Panc1 (cell line): ENCODE measurements around the gene ALDH5A1. TPM values are rescaled to one million over a fixed set of nuclear protein-coding genes. Genes with fewer than 3 reads are reported as not detected.

Source experiments
- ATAC-seq: fragments of 200-7000 bp; cut with Tn5 transposase; 2 replicates; pipeline ENCODE4 v1.9.1; 2020; ENCODE audit warnings: mild to moderate bottlenecking, moderate library complexity
- BruUV-seq: library from RNA; stranded (reverse); fragments of 400-500 nt; replicated peaks from 2 replicates; lab custom pipeline; 2021; lab: Mats Ljungman, UMichigan
- CTCF ChIA-PET: fragments of 300-600 bp; sonication (Branson Sonifier 250); formaldehyde crosslinking; loops from one replicate; lab custom pipeline; 2022; ENCODE audit warnings: antibody characterized with exemption; lab: Charles Lee
- POLR2A ChIA-PET: fragments of 300-600 bp; sonication (Branson Sonifier 250); formaldehyde crosslinking; loops from one replicate; lab custom pipeline; 2022; ENCODE audit warnings: antibody characterized with exemption; lab: Charles Lee
- DNase-seq: peaks from one replicate; pipeline ENCODE4 v3.0.0-alpha.2; 2010; ENCODE audit warnings: low read depth, low spot score
- H3K27ac ChIP-seq: 2 replicates; pipeline ENCODE4 v1.5.1; 2011; ENCODE audit warnings: mild to moderate bottlenecking, low read length, inconsistent platforms
- H3K27me3 ChIP-seq: fragments of 200-500 bp; sonication (Bioruptor generic); 2 replicates; pipeline ENCODE4 v1.6.0; 2014; ENCODE audit warnings: low read length, inconsistent platforms; ENCODE audit not compliant: control insufficient read depth, insufficient read depth
- H3K36me3 ChIP-seq: fragments of 200-500 bp; sonication (Bioruptor generic); 2 replicates; pipeline ENCODE4 v1.5.1; 2014; ENCODE audit warnings: inconsistent platforms, mild to moderate bottlenecking, low read length, moderate library complexity; ENCODE audit not compliant: control insufficient read depth, insufficient read depth
- H3K4me1 ChIP-seq: 2 replicates; pipeline ENCODE4 v1.5.1; 2011; ENCODE audit warnings: inconsistent platforms, mild to moderate bottlenecking, low read length, moderate library complexity; ENCODE audit not compliant: control insufficient read depth, insufficient read depth
- H3K4me3 ChIP-seq, 2 experiments: 2 replicates each; pipeline ENCODE4 v1.5.1; 2011 to 2012; ENCODE audit warnings: low read depth in 2 of 2, low read length in 2 of 2, mild to moderate bottlenecking in 2 of 2, inconsistent platforms in 1 of 2, moderate library complexity in 1 of 2
- H3K9me3 ChIP-seq: fragments of 200-500 bp; sonication (Bioruptor generic); 2 replicates; pipeline ENCODE4 v1.5.1; 2014; ENCODE audit warnings: low read depth, mild to moderate bottlenecking, inconsistent platforms, low read length, moderate library complexity; ENCODE audit not compliant: control insufficient read depth, insufficient read depth
- CTCF ChIP-seq: fragments of 450-650 bp; IDR thresholded peaks from 2 replicates; pipeline ENCODE4 v1.5.1; 2017; ENCODE audit warnings: mild to moderate bottlenecking
- POLR2AphosphoS5 ChIP-seq: IDR thresholded peaks from 2 replicates; pipeline ENCODE4 v1.6.1; 2012; ENCODE audit warnings: mild to moderate bottlenecking, low read depth, low read length, moderate library complexity
- SIN3A ChIP-seq: IDR thresholded peaks from 2 replicates; pipeline ENCODE4 v1.6.1; 2012; ENCODE audit warnings: low read depth, mild to moderate bottlenecking, low read length, moderate library complexity, borderline replicate concordance; ENCODE audit not compliant: insufficient read depth
- TCF7L2 ChIP-seq: IDR thresholded peaks from 2 replicates; pipeline ENCODE4 v1.6.1; 2011; ENCODE audit warnings: mild to moderate bottlenecking, low read depth, low read length, inconsistent platforms
- in situ Hi-C: cut with HindIII; loops from 2 replicates; pipeline ENCODE4 v1.10.0; 2016; ENCODE audit warnings: low sequenced_read_pairs, low pct_unique_long_range_greater_than_20kb
- intact Hi-C: fragments of 100-400 bp; cut with micrococcal nuclease; formaldehyde crosslinking; loops from one replicate; pipeline ENCODE4 v1.10.0; 2022; ENCODE audit not compliant: unreplicated experiment
- total RNA-seq: library from RNA; stranded (reverse); gene quantifications from one replicate; pipeline ENCODE4 v1.2.1, GENCODE V29; 2021; ENCODE audit not compliant: unreplicated experiment
- TF ChIP-seq, protein P1 (sequence below), 2 experiments: IDR thresholded peaks; 2 replicates each; pipeline ENCODE4 v1.6.1; 2011 to 2012; ENCODE audit warnings: low read depth in 2 of 2, control low read depth in 1 of 2, low read length in 1 of 2, mild to moderate bottlenecking in 1 of 2, moderate library complexity in 1 of 2; ENCODE audit not compliant: insufficient read depth in 1 of 2

Gene ALDH5A1
- total RNA-seq, 1 experiment from 2014 or later: 4.2 TPM

- BruUV-seq: no TSS peak
- Histone ChIP-seq H3K4me1 (no peaks in the 10 kb centered on the region), H3K36me3 (no peaks in the 10 kb centered on the region), H3K27me3 (no peaks in the 10 kb centered on the region), H3K4me3 (no peak overlapping the region), H3K9me3 (no peaks in the 10 kb centered on the region), H3K27ac (no peak overlapping the region)
- CTCF ChIA-PET: no interaction called here
- intact Hi-C loops (no loop called here), in situ Hi-C loops (no loop called here)
- no peak for DNase-seq
- POLR2A ChIA-PET: no interaction called here
- TF ChIP-seq, protein P1, sequence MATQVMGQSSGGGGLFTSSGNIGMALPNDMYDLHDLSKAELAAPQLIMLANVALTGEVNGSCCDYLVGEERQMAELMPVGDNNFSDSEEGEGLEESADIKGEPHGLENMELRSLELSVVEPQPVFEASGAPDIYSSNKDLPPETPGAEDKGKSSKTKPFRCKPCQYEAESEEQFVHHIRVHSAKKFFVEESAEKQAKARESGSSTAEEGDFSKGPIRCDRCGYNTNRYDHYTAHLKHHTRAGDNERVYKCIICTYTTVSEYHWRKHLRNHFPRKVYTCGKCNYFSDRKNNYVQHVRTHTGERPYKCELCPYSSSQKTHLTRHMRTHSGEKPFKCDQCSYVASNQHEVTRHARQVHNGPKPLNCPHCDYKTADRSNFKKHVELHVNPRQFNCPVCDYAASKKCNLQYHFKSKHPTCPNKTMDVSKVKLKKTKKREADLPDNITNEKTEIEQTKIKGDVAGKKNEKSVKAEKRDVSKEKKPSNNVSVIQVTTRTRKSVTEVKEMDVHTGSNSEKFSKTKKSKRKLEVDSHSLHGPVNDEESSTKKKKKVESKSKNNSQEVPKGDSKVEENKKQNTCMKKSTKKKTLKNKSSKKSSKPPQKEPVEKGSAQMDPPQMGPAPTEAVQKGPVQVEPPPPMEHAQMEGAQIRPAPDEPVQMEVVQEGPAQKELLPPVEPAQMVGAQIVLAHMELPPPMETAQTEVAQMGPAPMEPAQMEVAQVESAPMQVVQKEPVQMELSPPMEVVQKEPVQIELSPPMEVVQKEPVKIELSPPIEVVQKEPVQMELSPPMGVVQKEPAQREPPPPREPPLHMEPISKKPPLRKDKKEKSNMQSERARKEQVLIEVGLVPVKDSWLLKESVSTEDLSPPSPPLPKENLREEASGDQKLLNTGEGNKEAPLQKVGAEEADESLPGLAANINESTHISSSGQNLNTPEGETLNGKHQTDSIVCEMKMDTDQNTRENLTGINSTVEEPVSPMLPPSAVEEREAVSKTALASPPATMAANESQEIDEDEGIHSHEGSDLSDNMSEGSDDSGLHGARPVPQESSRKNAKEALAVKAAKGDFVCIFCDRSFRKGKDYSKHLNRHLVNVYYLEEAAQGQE (IDR thresholded peaks at IDR 0.05; ENCODE audit: insufficient read depth in 1 of 2, low read depth in 2 of 2, low read length in 1 of 2): no peak
- TF ChIP-seq TCF7L2 (no peak), POLR2AphosphoS5 (no peak), CTCF (no peak), SIN3A (no peak)
- ATAC-seq: no peak
Observed at GRCh38 chr6:24537771-24538385, 43.1 kb downstream of the ALDH5A1 start.

- Histone ChIP-seq H3K27me3 (no peaks in the 10 kb centered on the region), H3K4me3 (no peak overlapping the region), H3K36me3 (no peaks in the 10 kb centered on the region), H3K4me1 (no peaks in the 10 kb centered on the region), H3K9me3 (no peaks in the 10 kb centered on the region), H3K27ac (no peak overlapping the region)
- DNase-seq (no peak), ATAC-seq (no peak)
- ChIA-PET POLR2A (no interaction called here), CTCF (no interaction called here)
- no TSS peak for BruUV-seq
- TF ChIP-seq TCF7L2: no peak
- TF ChIP-seq CTCF: no peak
- no peak for TF ChIP-seq POLR2AphosphoS5
- no peak for TF ChIP-seq SIN3A
- TF ChIP-seq, protein P1 (IDR thresholded peaks at IDR 0.05; ENCODE audit: insufficient read depth in 1 of 2, low read depth in 2 of 2, low read length in 1 of 2): no peak
- intact Hi-C loops: no loop called here
- in situ Hi-C loops: no loop called here
Observed at GRCh38 chr6:24539416-24539815, 44.6 kb downstream of the ALDH5A1 start.
